IMR-90 (cell line): Measurements from ENCODE around the gene PPP1R12C. TPM values are rescaled to one million over a fixed set of nuclear protein-coding genes. Genes with fewer than 3 reads are reported as not detected.

Experiments used
- ATAC-seq: fragments of 200-7000 bp; cut with Tn5 transposase; 2 replicates; pipeline ENCODE4 v1.9.1; 2020; ENCODE audit warnings: low read depth, mild to moderate bottlenecking, moderate library complexity
- BruUV-seq: library from RNA; stranded (reverse); fragments of 400-500 nt; replicated peaks from 2 replicates; lab custom pipeline; 2021; lab: Mats Ljungman, UMichigan
- CTCF ChIA-PET: fragments of 300-600 bp; formaldehyde crosslinking; extraction: SDS; loops from one replicate; lab custom pipeline; 2021; ENCODE audit warnings: antibody characterized with exemption; lab: Yijun Ruan, JAX
- POLR2A ChIA-PET: fragments of 300-600 bp; sonication (Branson Sonifier 250); formaldehyde crosslinking; loops from one replicate; lab custom pipeline; 2022; ENCODE audit warnings: antibody characterized with exemption; ENCODE audit not compliant: unreplicated experiment; lab: Charles Lee
- DNase-seq: peaks from one replicate; pipeline ENCODE4 v3.0.0; 2013
- H2AFZ ChIP-seq: replicated peaks from 2 replicates; pipeline ENCODE3; 2013; ENCODE audit warnings: low read length, mild to moderate bottlenecking; ENCODE audit not compliant: poor library complexity
- H2AK5ac ChIP-seq: 2 replicates; pipeline ENCODE4 v1.6.1; 2013; ENCODE audit warnings: low read depth, low read length, inconsistent platforms
- H2AK9ac ChIP-seq: replicated peaks from 2 replicates; pipeline ENCODE3; 2013; ENCODE audit warnings: mild to moderate bottlenecking, low read depth, low read length, moderate library complexity; ENCODE audit not compliant: poor library complexity
- H2BK120ac ChIP-seq: 2 replicates; pipeline ENCODE4 v1.6.1; 2013; ENCODE audit warnings: low read depth, low read length, inconsistent platforms
- H2BK15ac ChIP-seq: 3 replicates; pipeline ENCODE4 v1.6.1; 2013; ENCODE audit warnings: low read depth, low read length, inconsistent platforms
- H2BK20ac ChIP-seq: 2 replicates; pipeline ENCODE4 v1.6.1; 2013; ENCODE audit warnings: low read depth, mild to moderate bottlenecking, inconsistent platforms, low read length, moderate library complexity
- H2BK5ac ChIP-seq: 2 replicates; pipeline ENCODE4 v1.6.1; 2013; ENCODE audit warnings: mild to moderate bottlenecking, low read depth, low read length, inconsistent platforms; ENCODE audit not compliant: poor library complexity, severe bottlenecking
- H3K14ac ChIP-seq: replicated peaks from 2 replicates; pipeline ENCODE4 v1.6.1; 2013; ENCODE audit warnings: low read depth, low read length, inconsistent platforms
- H3K18ac ChIP-seq: 2 replicates; pipeline ENCODE4 v1.6.1; 2013; ENCODE audit warnings: low read depth, low read length, control low read depth
- H3K23ac ChIP-seq: 2 replicates; pipeline ENCODE4 v1.6.1; 2013; ENCODE audit warnings: low read depth, low read length, inconsistent platforms
- H3K27ac ChIP-seq: 2 replicates; pipeline ENCODE4 v1.5.1; 2013; ENCODE audit warnings: mild to moderate bottlenecking, control low read depth, low read length; ENCODE audit not compliant: insufficient read depth
- H3K27me3 ChIP-seq: 2 replicates; pipeline ENCODE4 v1.6.1; 2013; ENCODE audit warnings: low read length; ENCODE audit not compliant: control insufficient read depth, insufficient read depth
- H3K36me3 ChIP-seq: 2 replicates; pipeline ENCODE4 v1.6.1; 2013; ENCODE audit warnings: low read length, mixed read lengths; ENCODE audit not compliant: control insufficient read depth, insufficient read depth
- H3K4ac ChIP-seq: 2 replicates; pipeline ENCODE4 v1.6.1; 2013; ENCODE audit warnings: low read depth, low read length, inconsistent platforms
- H3K4me1 ChIP-seq: 2 replicates; pipeline ENCODE4 v1.6.1; 2013; ENCODE audit warnings: low read length, mixed read lengths; ENCODE audit not compliant: control insufficient read depth, insufficient read depth
- H3K4me2 ChIP-seq: 2 replicates; pipeline ENCODE4 v1.6.1; 2013; ENCODE audit warnings: low read depth, mild to moderate bottlenecking, control low read depth, low read length, moderate library complexity
- H3K4me3 ChIP-seq: 2 replicates; pipeline ENCODE4 v1.5.1; 2013; ENCODE audit warnings: low read depth, mild to moderate bottlenecking, control low read depth, low read length, moderate library complexity; ENCODE audit not compliant: insufficient read depth
- H3K56ac ChIP-seq: 2 replicates; pipeline ENCODE4 v1.6.1; 2013; ENCODE audit warnings: low read length, inconsistent platforms; ENCODE audit not compliant: insufficient read depth; ENCODE audit errors: extremely low read depth
- H3K79me1 ChIP-seq, 2 experiments: 2 replicates each; pipeline ENCODE4 v1.6.1; 2013; ENCODE audit warnings: low read length in 2 of 2, inconsistent platforms in 1 of 2, low read depth in 1 of 2
- H3K9ac ChIP-seq: 2 replicates; pipeline ENCODE4 v1.6.1; 2013; ENCODE audit warnings: low read depth, low read length, control low read depth
- H3K9me1 ChIP-seq: 2 replicates; pipeline ENCODE4 v1.6.1; 2013; ENCODE audit warnings: low read length, inconsistent platforms; ENCODE audit not compliant: insufficient read depth
- H3K9me3 ChIP-seq: 2 replicates; pipeline ENCODE4 v1.6.1; 2013; ENCODE audit warnings: low read length; ENCODE audit not compliant: control insufficient read depth, insufficient read depth
- H4K20me1 ChIP-seq: 2 replicates; pipeline ENCODE4 v1.6.1; 2013; ENCODE audit warnings: low read length, inconsistent platforms; ENCODE audit not compliant: insufficient read depth
- H4K5ac ChIP-seq: 2 replicates; pipeline ENCODE4 v1.6.1; 2013; ENCODE audit warnings: mild to moderate bottlenecking, low read depth, low read length, control low read depth
- H4K8ac ChIP-seq, 2 experiments: 2 replicates each; pipeline ENCODE4 v1.6.1; 2013; ENCODE audit warnings: low read depth in 2 of 2, low read length in 2 of 2, control low read depth in 1 of 2, inconsistent platforms in 1 of 2
- H4K91ac ChIP-seq: 2 replicates; pipeline ENCODE4 v1.6.1; 2013; ENCODE audit warnings: low read depth, low read length, inconsistent platforms; ENCODE audit not compliant: insufficient read depth
- CEBPB ChIP-seq: IDR thresholded peaks from 2 replicates; pipeline ENCODE4 v1.6.1; 2012; ENCODE audit warnings: low read depth, low read length, improper control_type of control experiment
- CTCF ChIP-seq: conservative IDR thresholded peaks from 2 replicates; pipeline ENCODE4 v1.5.1; 2012; ENCODE audit warnings: mild to moderate bottlenecking, low read depth, low read length, improper control_type of control experiment
- POLR2A ChIP-seq: IDR thresholded peaks from 2 replicates; pipeline ENCODE4 v1.6.1; 2012; ENCODE audit warnings: mild to moderate bottlenecking, low read depth, low read length
- RAD21 ChIP-seq: IDR thresholded peaks from 2 replicates; pipeline ENCODE4 v1.6.1; 2012; ENCODE audit warnings: low read length, improper control_type of control experiment
- WGBS, 2 experiments: methylation state at CpG; one replicate each; pipeline versions ENCODE4 v1.1.5 to v1.1.7; 2013; ENCODE audit warnings: missing lambda C conversion rate in 2 of 2; ENCODE audit not compliant: insufficient read length in 1 of 2; ENCODE audit errors: extremely low coverage in 2 of 2; 5-methylcytosine and 5-hydroxymethylcytosine counted together
- dilution Hi-C: fragments of 300-500 bp; cut with HindIII; formaldehyde crosslinking; loops from one replicate; pipeline ENCODE4 v1.14.3; 2018; ENCODE audit warnings: low sequenced_read_pairs; ENCODE audit not compliant: unreplicated experiment
- in situ Hi-C: fragments of 300-500 bp; cut with MboI; formaldehyde crosslinking; loops from 3 replicates; pipeline ENCODE4 v1.14.3; 2019; ENCODE audit warnings: low sequenced_read_pairs, inconsistent platforms, mixed read lengths
- intact Hi-C: fragments of 100-400 bp; cut with micrococcal nuclease; formaldehyde crosslinking; loops from 2 replicates; pipeline ENCODE4 v1.10.0; 2022
- polyA plus RNA-seq, 3 experiments: library from polyadenylated mRNA; depleted of rRNA; stranded (reverse); fragments of >200 nt; gene quantifications; 2 replicates each; pipeline ENCODE4 v1.2.3, GENCODE V29; 2012; ENCODE audit warnings: low replicate concordance in 1 of 3
- total RNA-seq: library from RNA; depleted of rRNA; stranded (reverse); fragments of >200 nt; gene quantifications from 2 replicates; pipeline ENCODE4 v1.2.3, GENCODE V29; 2012

Gene PPP1R12C
- total and polyA plus RNA-seq, 2 of the 4 experiments (the other 2 are of a cell fraction), result 21.5 to 81.4 TPM

- H3K27ac ChIP-seq, result no peak overlapping the region
- no peak overlapping the region for H4K8ac ChIP-seq
- H4K5ac ChIP-seq, result no peak overlapping the region
- H3K18ac ChIP-seq, result no peak overlapping the region
- in situ Hi-C loops, result no loop called here
- H2BK15ac ChIP-seq, result no peak overlapping the region
- H3K4me2 ChIP-seq, result no peak overlapping the region
- H4K91ac ChIP-seq, result no peak overlapping the region
- H3K36me3 ChIP-seq, result no peaks in the 10 kb centered on the region
- DNase-seq, result no peak
- no peak overlapping the region for H3K14ac ChIP-seq
- intact Hi-C loops, result no loop called here
- H2BK20ac ChIP-seq, result no peak overlapping the region
- dilution Hi-C loops, result no loop called here
- H3K9me1 ChIP-seq, result no peaks in the 10 kb centered on the region
- H3K4me1 ChIP-seq, result no peaks in the 10 kb centered on the region
- no peaks in the 10 kb centered on the region for H3K79me1 ChIP-seq
- TF ChIP-seq CEBPB, result no peak
- TF ChIP-seq RAD21, result 0 out of 2 replicates have a peak, but pooled peaks have one; percentile 11
- TF ChIP-seq CTCF, result 0 out of 2 replicates have a peak, but pooled peaks have one; percentile 17
- no peak for TF ChIP-seq POLR2A
- H3K4me3 ChIP-seq, result no peak overlapping the region
- H2AFZ ChIP-seq, result no peak overlapping the region
- H3K23ac ChIP-seq, result no peak overlapping the region
- CTCF ChIA-PET, result interaction anchor here (0.5 kb wide), 1 partner anchor 27 kb away, joined by 3 read pairs; no protein-coding TSS in a partner anchor
- no TSS peak for BruUV-seq
- H3K4ac ChIP-seq, result no peak overlapping the region
- no peak overlapping the region for H2AK5ac ChIP-seq
- H2AK9ac ChIP-seq, result no peak overlapping the region
- no peak for ATAC-seq
- POLR2A ChIA-PET, result no interaction called here
- H3K27me3 ChIP-seq, result peaks cover 27% of the 10 kb centered on the region
- H3K9me3 ChIP-seq, result no peaks in the 10 kb centered on the region
- no peak overlapping the region for H3K9ac ChIP-seq
- H4K20me1 ChIP-seq, result no peaks in the 10 kb centered on the region
- no CpG with 5 or more reads among the region's 14 CpGs for WGBS, 2 experiments
- no peak overlapping the region for H2BK120ac ChIP-seq
- H2BK5ac ChIP-seq, result no peak overlapping the region
- H3K56ac ChIP-seq, result no peak overlapping the region
Measured at GRCh38 chr19:55132453-55133129, 15.2 kb upstream of the PPP1R12C start.
